GM19035 (cell line): Measurements from ENCODE around the gene PLXNA4.

Experiments
- ATAC-seq: cut with Tn5 transposase; IDR thresholded peaks from one replicate; pipeline ENCODE4 v1.9.1; 2021; ENCODE audit not compliant: unreplicated experiment

Gene PLXNA4

DNA sequence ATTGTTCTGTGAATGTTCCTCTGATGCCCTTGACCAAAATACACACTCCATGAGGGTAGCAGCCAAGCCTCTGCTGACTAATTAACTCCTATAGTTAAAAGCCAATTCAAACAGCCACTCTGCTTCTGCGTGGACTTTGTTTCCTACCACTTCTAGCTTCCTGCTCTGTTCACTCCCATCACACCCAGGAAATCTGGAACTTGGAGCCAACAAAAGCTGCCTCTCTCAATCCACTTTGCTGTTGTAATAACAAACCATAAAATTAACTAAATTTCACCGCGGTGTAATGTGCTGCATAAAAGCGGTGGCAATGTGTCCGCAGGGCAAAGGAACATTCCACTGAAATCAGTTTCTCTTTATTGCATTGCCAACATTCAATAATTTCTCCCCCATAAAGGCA lies 239.5 kb downstream of the PLXNA4 start:
- ATAC-seq: no peak

DNA sequence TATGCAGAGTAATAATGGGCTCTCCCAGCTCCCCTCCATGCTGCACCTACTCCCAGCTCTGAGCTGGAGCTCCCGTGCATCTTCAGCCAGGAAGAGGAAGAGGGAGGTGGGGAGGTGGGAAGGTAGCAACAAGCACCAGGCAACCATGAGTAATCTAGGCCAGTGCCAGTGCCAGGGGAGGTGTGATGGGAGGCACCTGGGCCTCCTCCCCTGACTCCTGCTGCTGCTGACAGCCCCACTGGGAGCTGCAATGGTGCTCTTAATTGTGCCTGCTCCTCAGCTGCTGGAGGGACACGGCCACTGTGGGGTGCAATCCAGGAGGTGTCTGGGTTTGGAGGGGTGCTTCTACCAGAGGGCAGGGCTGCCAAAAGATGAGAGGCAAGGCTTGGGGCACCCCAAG lies 243.0 kb downstream of the PLXNA4 start:
- no peak for ATAC-seq

DNA sequence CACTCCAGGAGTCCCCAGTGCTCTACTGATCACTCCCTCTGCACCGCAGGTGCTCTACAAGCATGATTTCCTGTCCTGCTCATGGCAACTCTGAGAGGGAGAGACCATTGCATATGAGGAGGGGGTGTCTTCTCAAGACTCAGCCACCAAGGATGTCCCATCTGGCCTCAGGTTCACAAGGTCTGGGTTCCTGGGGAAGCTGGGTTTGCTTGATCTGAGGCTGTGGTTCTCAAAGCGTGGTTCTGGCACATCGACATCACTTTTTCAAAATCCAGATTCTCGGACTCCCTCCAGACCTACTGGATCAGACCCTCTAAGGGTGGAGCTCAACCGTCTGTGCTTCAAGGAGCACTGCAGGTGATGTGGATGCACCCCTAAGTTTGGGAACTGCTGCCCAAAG lies 247.5 kb downstream of the PLXNA4 start:
- no peak for ATAC-seq

DNA sequence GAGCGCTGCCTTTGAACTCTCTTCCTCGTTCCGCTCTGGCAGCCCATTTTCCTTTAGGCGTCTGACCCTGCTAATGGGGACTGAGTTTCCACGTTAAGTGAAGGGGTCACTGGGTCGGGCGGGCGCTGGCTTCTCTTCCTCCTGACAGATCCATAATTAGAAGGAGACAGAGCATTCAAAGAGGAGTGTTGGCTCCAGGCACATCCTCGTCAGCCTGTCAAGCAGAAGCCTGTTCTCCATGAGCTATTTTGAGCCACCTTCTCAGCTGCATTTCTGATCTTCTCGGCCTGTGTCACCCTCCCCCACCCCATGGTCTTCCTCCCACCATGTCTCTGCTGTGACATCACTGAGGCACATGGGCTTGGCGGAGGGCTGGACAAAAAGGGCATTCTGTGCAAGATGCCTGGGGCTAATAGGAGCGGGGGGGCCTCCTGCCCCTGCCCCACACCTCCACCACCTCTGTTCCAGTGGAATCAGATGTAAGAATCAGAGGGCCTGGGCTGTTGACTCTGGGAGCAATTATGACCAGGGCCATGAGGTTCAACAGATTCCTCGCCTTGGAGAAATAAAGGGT lies 248.1 kb downstream of the PLXNA4 start:
- ATAC-seq: no peak

DNA sequence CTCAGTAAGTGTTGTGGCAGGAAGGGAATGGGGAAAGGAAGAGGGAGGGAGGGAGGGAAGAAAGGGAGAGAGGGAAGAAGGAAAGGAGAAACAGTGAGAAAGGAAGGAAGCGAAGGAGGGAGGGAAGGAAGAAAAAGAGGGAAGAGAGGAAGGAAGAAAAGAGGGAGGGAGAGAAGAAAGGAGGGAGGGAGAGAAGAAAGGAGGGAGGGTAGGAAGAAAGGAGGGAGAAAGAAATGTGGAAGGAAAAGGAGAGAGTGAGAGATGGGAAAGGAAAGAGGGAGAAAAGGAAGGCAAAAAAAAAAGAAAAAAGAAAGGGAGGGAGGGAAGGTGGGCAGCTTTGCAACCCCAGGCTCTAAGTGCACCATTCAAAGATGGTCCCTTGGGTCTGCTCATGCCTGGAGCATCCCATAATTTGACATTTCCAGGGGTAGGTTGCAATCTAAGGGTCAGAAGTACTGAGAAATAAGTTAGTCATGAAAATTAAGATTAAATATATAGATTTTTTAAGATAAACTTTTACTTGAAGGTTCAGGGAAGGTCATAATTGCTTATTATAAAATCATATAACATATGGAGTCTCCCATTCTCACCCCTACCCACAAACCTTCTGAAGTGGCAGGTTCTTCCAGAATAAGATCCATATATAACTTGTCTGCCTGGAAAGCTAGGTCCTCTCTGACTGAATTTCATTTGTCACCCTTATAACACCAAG lies 249.2 kb downstream of the PLXNA4 start:
- no peak for ATAC-seq

DNA sequence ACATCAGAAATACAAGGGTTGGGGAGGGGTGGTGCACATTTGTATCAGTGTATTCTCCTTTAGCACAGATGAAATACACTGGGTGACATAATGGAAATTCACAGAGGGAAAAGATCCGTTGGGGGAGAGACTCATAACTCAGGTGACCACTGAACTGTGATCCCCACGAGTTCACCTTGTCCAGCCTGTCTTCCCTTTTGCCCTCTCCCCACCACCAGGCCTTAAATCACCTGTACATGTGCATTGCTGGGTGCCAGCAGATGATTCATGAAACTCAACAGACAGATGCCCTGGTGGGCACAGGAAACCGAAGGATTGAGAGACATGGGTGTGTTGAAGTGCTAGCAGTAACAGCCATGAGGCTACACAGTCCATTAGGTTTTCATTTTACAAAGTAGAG lies 253.3 kb downstream of the PLXNA4 start:
- ATAC-seq: no peak

DNA sequence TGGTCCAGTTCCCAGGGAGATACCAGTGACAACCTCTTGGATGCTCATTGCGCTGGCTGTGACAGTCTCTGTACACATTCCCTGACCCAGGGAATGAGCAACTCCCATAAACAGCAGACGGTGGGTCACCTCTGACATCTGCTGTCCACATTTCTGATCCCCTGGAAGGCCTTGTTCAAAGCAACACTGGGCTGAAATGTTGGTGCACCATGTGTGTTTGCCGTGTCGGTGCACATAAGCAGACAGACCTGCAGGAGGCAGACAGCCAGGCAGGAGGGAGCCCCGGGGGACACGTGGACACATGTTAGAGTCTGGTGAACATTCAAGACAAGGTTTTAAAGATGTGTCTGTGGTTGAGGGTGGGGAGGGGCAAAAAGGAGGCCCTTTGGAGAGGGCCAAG lies 254.9 kb downstream of the PLXNA4 start:
- ATAC-seq: no peak

DNA sequence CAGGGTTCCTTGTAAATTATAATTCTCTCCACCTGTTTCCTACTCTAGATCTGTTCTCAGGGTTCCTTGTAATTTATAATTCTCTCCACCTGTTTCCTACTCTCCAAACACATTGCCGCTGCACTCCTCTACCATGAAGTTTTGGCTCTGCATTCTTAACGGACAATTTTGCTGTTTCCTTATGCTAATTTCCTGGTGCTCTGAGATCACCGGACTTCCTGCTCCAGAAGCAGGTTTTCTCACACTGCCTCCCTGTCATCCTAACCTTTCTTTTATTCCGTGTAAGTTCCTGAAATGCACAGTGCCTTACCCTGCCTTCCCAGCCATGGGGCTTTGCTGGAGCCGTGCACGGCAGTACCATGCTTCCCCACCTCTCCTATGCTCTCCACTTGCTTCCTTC lies 256.8 kb downstream of the PLXNA4 start:
- no peak for ATAC-seq

DNA sequence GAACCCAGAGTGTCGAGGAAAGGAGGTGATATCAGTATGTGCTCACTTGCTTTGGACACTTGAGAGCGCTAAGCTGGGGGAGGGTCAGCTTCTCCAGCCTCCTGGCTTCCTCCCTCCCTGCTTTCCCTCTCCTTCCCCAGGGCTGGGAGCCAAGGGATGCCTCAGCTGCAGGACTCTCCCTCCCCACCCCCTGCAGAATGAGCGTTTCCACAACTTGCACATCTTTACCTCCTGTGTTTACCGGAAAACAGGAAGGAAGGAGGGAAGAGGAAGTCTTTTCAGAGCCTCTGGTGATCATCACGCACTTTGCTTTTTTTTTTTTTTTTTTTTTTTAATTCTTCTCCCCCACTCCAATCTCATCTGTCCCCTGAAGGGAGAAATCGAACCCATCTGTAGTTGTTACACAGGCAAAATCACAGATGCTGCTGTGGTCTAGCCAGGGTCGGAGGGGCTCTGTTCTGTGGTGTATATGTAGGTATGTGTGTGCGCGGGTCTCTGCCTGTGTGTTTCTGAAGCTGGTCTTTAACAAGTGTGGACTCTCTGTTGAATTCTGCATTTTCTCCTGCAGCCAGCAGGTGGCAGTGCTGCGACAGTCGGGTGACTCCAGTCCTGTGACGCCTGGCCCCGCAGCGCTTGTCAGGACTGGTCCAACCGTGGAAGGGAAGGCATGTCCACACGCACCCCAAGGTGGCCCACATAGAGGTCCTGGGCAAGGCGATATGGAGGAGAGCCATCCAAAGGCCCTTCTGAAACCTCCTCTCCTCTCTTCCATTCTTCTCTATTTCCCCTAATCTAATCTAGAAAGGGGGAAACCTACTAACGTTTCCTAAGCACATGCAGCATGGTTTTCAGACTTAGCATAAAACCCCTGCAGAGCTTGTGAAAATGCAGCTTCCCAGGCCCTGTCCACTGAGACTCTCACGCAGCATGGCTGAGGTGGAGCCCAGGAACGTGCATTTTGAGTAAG lies 257.6 kb downstream of the PLXNA4 start:
- ATAC-seq: peak; percentile 95

DNA sequence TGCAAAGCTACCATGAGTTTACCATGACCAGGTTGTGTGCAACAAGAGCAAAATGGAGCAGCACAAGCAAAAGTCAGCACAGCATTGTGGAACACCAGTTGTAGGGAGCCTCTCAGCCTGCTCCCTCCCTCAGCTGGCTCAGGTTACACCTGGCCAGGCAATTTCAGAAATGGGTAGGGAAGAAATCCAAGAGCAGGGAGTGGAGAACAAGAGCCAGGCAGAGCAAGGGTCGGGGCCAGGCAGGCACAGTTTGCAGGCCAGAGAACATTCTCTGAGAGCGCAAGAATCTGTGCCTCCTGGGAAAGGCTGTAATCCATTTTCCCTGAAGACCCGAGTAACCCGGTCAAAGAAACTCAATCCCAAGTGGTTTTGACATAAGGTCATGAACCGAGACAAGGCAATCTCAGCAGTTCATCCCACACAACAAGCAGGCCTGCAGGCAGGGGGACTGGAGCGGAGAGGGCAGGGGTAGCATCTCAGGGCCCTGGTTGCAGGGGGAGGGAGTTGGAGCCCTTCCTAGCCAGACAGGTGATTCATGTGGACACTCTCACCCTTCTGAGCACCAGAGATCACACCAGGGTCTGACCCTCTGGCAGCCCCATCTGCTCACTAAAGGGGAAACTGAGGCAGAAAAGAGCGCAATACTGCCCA lies 258.4 kb downstream of the PLXNA4 start:
- ATAC-seq: no peak

DNA sequence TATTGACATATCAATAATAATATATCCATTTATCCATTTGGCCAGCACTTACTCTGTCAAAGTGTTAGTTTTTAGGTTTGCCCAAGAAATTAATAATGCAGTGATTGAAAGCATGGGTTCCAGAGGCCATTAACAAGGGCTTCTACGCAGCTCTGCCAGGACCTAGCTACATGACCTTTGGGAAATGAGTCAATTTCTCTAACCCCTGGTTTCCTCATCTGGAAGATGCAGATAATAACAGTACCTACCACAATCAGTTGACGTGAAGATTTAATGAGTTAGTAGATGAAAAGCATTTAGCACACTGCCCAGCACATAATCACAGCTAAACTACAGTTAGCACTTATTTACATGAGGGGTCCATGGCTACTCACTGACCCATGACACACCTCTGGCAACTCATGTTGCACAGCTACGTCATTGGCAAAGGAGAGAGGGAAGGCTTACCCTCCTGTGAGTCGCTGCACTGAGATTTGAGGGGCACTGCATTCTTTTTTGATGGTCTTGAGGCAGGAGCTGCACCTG lies 263.7 kb downstream of the PLXNA4 start:
- no peak for ATAC-seq

DNA sequence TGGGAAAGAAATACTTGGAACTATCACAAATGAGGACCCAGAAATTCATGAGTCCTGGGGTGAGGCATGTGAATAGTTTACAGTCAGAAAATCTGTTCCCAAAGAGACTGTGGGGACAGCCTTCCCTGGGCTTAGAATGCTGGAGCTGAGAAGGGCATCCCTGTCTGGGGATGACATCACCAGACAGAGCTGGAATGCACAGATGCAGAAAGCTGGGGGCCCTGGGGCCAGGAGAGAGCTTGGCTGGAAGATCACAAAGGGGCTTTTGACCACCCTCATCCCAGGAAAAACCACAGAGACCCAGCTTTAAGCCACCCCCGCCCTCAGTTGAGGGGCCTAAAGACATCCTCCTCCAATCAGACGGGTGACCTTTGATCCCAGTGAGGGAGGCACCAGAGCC lies 264.5 kb downstream of the PLXNA4 start:
- ATAC-seq: no peak

DNA sequence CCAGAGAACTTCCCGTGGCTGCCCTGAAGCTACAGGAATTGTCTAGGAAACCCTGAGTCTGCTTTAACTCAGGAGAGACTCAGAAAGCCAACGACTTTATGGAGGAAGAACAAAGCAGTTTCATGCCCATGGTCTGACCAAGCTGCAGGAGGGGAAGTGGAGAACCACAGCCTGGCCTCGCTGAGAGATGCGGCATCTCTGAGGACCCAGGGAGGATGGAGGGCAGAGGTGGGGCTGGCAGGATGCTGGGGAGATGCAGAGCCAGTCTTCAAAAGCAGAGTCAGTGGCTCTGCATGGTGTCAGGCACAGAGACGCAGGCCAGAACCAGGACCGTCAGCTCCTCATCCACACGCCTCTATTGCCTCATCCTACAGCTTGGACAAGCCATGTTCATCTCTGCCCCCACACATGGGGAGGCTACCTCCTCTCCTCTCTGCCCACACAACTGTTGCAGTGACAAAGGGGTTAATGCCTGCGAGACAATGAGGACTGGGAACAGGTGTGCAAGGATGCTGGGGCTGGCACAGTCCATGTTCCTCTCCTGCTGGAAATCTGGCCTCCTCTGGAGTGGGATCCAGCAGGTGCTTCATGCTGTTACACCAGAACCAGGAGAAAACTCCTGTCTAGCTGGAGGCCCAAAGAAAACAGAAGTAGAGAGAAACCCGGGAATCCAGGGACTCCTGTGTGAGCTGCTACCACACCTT lies 267.0 kb downstream of the PLXNA4 start:
- ATAC-seq: no peak

DNA sequence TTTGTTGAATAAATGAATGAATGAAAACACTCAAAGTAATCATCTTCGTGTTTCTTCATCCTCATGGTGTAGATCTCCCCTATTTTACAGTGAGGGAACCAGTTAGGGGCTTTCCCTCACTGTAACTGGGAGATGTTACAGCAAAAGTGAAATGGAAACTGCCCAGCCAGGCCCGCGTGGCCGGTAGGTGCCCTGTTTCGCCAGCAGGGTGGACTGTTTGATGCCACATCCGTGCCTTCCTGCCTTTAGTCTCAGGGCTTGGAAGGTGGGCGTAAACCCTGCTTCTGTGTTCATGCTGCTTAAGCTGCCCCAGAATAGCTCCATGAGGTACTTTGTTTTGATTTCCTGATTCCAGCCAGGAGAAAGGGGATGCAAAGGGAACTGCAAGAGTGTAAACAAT lies 268.8 kb downstream of the PLXNA4 start:
- no peak for ATAC-seq

DNA sequence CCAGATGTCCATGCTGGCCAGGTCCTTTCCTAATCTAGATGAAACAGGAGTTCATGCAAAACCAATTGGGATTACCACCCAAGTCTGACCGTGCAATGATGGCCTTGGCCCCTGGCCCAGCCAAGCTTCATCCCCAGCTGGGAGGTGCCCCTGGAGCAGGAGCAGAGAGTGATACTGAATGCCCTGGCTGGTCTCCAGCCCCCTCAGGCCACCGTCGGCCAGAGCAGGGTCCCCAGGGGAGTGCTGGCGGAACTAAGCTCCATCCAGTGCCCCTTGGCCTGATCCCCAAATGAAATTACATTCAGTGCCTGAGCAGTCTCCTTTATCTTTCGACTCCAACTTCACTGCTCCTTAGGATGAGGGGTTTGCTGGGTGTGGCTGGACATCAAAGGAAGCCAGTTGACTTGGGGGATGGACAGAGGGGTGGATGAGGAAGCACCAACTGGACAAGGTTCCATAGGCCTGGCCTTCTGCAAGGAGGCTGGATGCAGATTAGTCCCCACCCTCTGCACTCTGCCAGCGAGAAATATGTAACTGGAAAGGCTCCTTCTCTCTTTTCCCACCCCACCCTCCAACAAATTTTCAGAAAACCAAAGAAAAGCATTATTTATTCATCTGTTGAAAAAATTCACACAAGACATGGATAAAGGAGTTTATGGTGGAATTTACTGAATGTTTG lies 275.5 kb downstream of the PLXNA4 start:
- ATAC-seq: no peak

DNA sequence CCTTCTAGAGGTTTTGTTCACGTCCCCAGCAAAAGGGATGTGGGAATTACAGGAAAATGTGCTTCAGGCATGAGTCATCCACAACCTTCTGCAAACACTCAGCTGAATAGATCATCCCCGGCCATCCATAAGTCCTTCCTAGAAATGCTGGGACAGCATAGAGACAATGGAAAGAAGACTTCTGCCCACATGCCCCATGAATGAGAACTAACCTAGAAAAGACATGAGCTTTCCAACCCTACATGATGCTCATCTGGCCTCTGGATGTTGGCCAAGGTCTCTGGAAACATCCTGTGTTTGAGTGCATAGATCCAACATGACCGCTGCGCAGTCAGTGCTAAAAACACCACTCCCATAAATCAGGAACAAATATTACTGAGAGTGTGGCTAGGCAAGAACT lies 277.5 kb downstream of the PLXNA4 start:
- ATAC-seq: no peak

DNA sequence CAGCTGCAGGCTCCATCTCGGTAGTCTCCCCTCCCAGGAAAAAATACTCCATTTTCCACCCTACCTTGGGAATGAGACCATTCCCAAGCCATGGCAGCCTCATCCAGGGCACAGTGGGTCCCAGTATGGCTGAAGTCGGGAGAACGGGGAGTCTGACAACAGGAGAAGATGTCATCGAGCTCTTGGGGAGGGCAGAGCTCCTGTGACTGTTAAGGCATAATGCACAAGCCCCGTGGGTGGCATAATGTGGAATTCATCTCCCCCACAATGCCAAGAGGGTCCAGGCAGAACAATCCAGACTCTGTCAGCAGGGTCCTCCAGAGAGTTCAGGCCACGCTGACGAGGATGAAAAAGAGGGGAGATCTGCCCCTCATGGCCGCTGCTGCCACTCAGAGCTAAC lies 279.4 kb downstream of the PLXNA4 start:
- ATAC-seq: no peak

DNA sequence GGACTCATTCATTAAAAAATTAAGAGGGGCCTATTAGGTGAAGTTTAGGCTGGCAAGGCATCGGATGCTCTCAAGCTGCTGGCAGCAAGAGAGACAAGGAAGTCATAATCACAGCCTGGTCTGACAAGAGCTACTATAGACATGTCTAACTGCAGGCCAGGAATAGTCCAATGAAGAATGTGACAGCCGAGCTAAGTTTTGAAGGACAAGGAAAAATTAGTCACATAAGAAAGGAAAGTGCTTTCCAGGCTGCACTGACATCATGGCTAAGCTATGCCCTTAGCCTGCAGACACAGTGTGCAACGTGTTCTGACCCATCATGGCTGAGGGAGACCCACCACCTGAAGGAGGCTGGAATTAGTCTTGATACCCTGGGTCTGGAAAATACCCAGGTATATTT lies 281.1 kb downstream of the PLXNA4 start:
- ATAC-seq: no peak

DNA sequence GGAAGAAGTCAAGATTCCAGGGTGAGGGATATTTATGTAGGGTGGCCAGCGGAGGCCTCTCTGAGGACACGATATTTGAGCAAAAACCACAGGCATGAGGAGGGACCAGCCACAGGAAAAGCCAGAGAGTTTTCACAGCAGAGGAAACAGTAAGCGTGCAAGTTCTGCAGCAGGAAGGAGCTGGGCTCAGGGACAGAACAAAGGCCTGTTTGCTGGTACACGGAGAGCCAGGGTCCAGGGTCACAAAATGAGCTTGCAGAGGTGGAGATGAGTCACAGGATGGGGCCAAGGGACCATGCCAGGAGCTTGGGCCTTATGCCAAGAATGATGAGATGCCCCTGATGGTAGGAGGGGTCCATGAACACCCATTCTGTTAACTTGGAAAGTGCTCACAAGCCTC lies 283.5 kb downstream of the PLXNA4 start:
- ATAC-seq: no peak

DNA sequence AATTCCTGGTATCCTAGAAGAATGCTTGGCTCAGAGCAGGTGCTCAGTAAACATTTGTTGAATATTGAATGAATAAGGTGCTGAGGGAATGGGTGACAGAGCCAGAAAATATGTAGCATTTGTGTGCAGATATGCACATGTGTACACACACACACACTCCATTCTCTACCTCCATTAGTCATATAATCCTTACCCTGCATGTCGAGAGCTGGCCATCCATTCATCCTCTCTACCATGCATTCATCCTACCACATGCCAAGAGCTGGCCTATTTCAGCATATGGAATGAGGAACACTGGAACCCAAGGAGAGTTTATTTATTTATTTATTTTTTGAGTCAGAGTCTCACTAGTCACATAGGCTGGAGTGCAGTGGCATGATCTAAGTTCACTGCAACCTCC lies 284.8 kb downstream of the PLXNA4 start:
- ATAC-seq: no peak
